ENCODE measurements around the gene NAGPA.
"Not testable (repeated sequence)": the region's sequence is repeated elsewhere in the genome, so short reads cannot be mapped to it uniquely, and the experiment has no call there.

Gene NAGPA

DNA sequence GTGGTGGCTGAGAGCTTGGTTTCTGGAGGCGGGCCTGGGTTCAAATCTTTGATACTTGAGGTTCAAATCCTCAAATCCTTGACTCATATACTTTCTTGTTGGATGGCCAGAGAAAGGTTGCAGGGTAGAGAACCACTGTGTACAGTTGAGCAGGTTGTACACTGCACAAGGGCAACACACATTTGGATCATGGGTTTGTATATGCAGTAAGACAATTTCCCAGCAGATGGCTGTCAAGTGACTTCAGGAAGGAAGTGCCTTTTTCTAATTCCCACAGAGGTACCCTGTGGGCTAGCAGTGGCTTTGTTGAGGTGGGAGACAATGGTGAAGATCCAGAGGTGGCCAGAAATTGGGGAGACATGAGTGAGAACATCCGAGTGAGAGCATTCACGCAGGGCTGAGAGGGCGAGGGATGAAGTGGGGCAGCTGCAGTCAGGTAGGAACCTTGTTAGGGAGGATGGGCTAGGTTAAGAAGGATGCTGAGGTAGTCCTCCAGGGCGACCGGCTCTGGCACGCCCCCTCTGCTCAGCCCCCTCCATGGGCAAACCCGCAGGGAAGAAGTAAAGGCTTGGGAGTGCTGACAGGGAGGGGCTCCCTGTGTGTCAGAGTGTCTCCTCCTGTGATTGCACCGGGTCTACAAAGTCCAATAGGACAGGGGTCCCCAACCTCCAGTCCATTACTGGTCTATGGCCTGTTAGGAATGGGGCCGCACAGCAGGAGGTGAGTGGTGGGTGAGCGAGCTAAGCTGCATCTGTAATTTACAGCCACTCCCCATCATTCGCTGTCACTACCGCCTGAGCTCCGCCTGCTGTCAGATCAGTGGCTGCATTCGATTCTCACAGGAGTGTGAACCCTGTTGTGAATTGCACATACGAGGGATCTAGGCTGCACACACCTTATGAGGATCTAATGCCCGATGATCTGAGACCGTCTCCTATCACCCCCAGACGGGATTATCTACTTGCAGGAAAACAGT, 29.3 kb upstream of the NAGPA start:
- no peak for DNase-seq (ENCODE audit: low read depth in 2 of 3, low spot score in 2 of 3)

DNA sequence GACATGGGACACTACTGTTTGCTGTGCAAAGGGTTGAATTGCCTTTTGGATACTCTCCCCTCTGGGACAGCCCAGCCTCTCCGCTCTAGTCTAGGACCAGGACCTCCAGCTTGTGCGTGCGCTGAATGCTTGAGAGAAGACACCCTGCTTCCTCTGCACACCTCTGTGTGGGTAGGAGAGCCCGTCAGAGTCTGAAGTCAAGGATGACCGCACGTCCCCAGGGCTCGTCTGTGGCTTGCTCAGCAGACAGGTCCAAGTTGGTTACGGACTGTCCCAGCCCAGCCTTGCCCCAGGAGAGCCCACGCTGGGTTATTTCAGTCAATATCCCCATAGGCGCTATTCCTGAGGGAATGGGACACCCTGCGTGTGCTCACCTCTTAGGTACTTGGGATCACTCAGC, 28.3 kb upstream of the NAGPA start:
- DNase-seq (ENCODE audit: low read depth in 2 of 3, low spot score in 2 of 3) = no peak

DNA sequence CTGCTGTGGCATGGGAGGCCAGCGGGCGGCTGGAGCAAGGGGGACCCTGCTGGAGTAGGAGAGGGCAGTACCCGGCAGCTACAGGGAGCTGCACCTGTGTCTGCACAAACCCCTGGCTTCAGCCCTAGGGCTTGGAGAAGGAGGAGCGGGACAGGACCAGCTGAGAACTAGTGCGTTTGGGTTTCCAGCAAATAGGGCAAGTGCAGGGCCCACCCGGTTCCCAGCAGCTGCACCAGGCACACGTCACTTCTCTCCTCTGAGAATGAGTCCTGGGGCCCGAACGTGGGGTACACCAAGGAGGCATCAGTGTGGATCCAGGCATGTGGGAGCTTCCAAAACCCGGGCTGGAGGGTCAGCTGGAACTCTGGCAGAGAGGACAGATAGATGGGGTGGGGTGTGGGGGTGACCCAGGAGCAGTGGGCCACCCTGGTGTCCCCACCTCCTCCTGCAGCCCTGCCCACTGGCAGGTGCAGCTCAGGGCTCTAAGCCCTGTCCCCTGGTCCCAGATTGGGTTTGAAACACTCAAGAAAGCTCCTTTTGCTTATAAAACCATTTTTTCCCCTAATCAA, 26.4 kb upstream of the NAGPA start:
- DNase-seq (ENCODE audit: low read depth in 2 of 3, low spot score in 2 of 3) = no peak

DNA sequence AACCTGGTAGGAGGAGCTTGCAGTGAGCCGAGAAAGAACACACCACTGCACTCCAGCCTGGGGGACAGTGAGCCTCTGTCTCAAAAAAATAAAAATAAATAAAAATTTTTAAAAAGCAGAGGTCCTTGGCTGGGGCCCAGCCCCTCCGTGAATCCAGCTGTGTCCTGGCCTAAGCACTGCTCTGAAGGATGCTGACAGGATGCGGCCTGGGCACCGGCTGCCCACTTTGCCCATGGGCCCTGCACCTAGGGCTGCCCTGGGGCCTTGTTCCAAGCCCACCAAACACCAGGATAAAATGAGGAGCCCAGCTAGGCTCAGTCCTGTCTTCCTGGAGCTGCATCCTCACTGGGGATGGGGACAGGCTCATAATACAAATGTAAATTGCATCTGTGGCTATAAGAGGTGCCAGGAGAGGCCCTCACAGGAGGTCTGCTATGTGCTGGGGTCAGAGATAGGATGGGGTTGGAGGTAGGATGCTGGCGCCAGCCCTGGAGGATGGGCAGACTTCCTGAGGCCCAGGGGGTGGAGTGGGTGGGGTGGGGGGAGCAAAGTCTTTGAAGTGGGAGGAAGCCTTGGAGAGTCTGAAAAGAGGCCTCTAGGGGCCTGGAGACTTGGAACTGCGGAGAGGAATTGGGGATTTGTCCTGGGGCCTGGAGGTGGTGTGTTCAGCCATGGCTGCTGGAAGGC, 25.8 kb upstream of the NAGPA start:
- DNase-seq (ENCODE audit: low read depth in 2 of 3, low spot score in 2 of 3) = no peak

DNA sequence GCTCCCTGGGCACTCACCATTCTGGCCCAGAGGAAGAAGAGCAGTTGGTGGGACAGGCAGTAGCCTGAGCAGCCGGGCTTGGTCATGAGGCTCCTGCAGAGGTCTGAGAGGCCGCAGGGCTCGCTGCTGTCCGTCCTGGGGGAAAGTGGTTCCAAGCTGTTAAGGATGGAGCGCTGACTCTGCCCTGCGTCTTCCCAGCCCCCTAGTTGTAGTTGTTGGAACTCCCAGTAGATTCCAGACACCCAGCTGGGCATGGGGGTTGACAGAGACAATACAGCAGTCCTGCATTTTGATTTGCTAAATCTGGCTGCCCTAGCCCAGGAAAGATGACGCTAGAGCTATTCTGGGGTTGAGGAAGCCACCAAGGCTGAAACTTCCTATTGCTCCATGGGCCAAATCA, 24.7 kb upstream of the NAGPA start:
- DNase-seq (ENCODE audit: low read depth in 2 of 3, low spot score in 2 of 3) = no peak

DNA sequence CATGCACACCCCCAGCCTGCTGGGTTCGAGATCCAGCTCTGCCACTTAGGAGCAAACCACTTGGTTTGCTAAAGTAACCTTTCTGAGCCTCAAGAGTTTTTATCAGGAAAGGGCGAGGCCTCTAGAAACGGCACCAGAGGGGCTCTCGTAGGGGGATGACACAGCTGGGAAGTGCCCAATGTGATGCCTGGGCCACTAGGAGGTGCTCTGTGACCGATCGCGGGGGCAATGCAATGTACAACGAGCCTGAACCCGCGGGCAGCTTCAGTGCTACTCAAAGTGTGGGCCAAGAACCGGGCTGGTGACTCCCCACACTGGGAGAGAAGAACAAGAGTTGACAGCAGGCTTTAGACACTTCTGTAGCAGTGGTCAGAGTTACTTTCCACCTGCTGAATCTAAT, 22.6 kb upstream of the NAGPA start:
- no peak for DNase-seq (ENCODE audit: low read depth in 2 of 3, low spot score in 2 of 3)

DNA sequence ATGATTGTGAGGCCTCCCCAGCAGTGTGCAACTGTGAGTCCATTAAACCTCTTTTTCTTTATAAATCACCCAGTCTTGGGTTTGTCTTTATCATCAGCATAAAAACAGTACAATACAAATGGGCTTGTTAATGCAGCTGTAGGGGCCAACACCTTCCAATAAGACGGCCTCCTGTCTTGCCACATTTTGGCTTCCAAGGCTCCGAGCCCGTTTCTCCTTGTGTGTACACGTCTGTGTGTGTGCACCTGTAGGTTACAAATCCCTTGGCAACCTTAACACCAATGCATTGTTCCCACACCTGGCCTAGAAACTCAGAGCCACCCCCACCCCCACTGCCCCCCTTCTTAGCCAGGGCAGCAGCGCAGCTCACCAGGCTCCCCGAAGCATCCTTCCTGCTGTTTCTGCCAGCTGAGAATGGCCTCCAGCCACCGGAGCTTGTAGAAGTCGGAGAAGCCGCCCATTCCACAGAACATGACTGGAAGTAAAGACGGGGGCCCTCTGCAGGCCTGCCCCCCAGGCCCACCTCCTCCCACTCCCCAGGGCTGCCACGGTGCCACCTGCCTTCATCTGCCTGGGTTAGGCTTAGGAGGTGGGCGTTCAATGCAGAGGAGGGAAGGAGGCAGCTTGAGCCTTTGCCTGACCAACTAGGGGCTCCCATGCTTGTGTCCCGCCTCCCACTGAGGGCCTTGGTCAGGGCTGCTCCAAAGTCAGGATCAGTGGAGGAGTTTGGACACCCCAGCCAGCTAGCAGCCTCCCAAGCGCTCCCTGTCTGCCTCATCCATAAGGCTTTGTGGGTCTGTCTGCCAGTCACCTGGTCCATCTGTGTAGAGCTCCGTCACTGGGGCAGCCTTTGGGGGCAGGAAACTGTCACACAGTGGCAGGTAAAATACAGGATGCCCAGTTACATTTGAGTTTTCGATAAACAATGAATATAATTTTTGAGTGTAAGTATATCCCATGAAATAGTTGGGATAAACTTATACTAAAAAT, 21.4 kb upstream of the NAGPA start:
- DNase-seq (ENCODE audit: low read depth in 2 of 3, low spot score in 2 of 3) = no peak

DNA sequence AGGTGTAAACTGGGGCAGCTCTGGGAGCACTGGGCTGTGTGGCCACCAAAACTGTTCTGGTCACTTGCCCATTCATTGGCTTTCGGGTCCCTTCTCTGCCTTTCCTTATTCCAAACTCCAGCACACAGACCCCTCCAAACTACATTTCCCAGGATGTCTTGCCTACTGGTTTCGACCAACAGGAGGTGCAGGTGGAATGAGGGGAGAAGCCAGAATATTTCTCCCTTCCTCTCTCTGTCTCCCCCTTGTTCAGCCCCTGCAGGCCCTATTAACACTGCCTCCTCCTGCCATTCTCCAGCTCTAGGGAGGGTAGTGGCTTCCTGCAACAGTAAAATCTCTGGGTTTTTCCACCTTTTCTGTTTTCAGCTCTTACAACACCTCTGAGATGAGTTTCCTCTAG, 13.2 kb upstream of the NAGPA start:
- no peak for DNase-seq (ENCODE audit: low read depth in 2 of 3, low spot score in 2 of 3)

DNA sequence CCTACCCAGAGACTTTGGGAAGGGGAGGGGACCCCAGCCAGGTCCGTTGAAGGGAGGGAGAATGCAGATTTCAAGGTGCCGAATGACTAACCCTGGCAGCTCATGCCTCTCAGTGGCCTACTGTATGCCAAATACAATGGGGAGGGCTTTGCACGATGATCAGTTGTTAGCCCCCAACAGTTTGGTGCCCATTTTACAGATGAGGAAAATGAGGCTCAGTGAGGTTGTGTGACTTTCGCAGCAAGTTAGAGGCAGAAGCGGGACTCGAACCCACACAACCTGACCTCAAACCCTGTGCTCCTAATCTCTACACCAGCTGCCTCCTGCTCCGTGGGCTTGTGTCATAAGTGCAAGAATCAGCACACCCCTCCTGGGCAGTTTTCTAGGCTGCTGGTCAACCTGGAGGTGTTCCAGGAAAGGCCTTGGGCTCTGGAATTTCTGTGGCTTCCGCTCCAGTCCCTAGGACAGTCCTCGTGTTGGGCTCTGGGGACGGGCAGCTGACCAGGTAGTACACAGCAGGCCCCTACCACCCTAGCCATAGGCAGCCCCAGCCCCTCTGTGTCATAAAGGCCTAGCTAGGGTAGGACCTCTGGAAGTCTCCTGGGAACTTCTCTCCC, 11.9 kb upstream of the NAGPA start:
- no peak for DNase-seq (ENCODE audit: low read depth in 2 of 3, low spot score in 2 of 3)

DNA sequence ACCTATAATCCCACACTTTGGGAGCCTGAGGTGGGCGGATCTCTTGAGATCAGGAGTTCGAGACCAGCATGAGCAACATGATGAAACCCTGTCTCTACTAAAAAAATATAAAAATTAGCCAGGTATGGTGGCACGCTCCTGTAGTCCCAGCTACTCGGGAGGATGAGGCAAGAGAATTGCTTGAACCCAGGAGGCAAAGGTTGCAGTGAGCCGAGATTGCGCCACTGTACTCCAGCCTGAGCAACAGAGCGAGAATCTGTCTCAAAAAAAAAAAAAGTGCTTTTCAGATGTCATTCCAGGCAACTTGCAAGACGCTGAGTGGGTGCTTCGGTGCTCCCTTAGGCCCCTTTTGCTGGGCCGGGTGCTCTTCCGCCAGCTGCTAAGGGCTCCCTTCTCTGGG, 10.8 kb upstream of the NAGPA start:
- not testable (repeated sequence) for DNase-seq (ENCODE audit: low read depth in 2 of 3, low spot score in 2 of 3)

DNA sequence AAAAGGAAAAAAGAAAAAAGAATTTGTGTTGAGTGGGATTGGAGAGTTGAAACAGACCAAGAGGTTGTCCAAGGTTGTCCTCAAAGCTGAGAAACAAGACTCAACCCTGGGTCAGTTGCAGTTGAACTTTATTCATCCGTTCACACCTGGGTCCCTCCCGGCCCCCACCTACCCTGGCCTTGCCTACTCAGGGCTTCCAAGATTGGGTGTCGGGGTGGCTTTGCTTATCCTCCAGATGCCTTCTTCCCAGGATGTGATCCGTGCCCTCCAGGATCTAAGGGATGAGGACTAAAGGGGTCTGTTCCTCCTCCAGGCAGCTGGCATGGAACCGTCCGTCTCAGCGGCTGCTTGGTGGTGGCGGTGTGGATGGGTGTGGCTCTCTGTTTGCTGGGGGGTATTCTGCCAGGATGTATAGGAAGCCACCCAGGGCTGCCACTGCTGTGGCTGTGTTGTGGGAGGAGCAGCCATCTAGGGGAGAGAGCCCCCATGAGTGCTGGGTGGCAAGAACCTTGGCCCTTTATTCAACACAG, 10.3 kb upstream of the NAGPA start:
- no peak for DNase-seq (ENCODE audit: low read depth in 2 of 3, low spot score in 2 of 3)

DNA sequence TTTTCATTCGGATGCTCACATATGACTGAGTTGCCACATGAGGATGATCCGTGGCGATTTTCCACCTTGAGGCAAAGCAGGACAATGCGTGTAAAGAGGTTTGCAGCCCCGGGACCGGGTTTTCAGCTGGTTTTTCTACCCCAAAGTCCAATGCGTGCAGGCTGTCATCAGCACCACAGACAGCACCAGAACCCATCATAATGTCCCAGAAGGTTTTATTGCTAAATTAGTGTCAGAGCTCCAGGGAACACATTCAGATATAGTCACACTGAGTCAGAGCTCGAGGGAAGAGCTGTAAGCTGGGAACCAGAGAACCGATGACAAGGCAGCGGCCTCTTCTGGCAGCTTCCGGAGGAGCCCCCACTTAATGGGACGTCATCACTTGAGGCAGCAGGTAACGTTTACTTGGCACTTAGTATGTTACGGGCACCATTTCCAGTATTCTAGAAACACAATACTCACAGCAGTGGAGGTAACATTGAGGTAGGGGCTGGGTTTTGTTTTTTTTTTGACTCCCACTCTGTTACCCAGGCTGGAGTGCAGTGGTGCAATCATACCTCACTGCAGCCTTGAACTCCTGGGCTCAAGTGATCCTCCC, 8.9 kb upstream of the NAGPA start:
- no peak for DNase-seq (ENCODE audit: low read depth in 2 of 3, low spot score in 2 of 3)

DNA sequence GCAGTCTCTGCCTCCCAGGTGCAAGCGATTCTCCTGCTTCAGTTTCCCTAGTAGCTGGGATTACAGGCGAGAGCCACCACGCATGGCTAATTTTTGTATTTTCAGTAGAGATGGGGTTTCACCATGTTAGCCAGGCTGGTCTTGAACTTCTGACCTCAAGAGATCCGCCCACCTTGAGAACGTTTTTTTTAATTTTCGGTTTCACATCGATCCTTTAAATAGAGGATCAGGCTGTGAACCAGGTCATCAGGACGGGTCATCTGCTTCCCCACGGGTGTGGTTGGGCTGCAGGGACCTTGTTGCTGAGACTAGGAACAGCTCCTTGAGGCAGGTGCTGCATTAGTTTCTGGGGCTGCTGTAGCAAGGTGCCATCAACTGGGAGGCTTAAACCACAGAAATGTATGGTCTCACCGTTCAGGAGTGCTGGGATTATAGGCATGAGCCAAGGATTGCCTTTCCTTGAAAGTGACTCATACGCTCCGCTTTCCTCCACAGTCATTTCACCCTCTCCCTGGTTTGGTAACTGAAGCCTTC, 7.9 kb upstream of the NAGPA start:
- DNase-seq (ENCODE audit: low read depth in 2 of 3, low spot score in 2 of 3) = no peak

DNA sequence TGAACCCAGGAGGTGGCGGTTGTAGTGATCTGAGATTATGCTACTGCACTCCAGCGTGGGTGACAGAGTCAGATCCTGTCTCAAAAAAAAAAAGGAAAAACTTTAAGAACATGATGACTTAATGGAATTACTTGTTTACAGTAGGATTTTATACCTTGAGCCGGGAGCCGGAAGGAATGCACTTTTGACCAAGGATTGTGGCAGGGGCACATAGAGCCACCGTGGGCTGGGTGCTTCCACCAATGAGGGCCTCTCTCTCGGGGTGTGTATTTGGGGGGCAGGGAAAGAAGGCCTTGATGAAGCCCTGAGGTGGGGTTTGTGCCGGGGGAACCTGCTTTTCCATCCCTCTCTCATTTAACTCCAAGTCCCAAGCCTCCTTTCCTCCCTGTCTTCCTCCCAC, 6.7 kb upstream of the NAGPA start:
- no peak for DNase-seq (ENCODE audit: low read depth in 2 of 3, low spot score in 2 of 3)

DNA sequence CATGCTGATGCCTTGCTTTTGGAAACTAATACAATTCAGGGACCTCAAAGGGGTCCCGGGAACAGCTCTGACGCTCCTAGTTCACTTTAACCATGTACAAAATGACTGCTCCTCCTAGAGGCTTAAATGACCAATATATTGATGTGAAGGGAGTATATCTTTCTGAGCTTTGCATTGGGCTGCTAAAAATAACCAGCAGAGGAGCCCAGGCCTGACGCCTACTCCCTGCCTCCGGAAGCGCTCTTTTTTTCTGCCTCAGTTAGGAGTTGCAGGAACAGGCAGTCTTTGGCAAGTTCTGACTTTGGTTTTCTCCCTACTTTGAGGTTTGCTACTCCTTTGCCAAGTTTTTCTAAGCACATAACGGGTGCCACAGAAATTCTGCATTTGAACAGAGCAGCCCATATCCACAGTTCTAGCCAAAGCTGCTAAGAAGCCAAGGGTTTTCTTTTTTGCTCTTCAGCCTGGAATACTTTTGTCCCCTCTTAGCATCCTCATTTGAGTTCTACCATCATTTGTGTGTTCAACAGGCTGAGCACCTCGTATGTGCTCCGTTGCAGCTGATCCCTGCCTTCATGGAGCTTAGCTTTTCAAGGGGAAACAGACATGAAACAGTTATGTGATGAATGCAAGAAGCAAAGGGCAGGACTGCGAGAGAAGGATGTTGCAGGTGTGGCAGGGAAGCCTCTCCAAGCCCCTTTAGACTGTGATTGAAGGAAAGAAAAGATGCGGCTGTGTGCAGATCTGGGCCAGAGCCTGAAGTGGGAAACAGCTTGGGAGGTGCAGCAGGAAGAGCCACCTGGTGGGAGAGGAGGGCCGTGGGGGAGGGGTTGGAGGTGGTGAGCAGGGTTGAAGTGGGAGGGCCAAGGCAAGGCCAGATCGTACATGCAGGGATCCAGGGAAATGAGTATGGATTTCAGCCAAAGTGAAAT, 2.8 kb upstream of the NAGPA start:
- DNase-seq (ENCODE audit: low read depth in 2 of 3, low spot score in 2 of 3) = no peak

DNA sequence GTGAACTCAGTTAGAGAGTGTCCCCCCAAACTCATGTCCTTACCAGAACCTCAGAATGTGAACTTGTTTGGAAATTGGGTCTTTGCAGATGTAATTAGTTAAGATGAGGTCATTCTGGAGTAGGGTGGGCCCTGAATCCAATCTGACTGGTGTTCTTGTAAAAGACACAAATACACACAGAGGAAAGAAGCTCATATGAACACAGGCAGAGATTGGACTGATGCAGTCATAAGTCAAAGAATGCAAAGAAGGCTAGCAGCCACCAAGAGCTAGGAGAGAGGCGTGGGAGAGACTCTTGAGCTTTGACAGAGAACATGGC, 2.1 kb upstream of the NAGPA start:
- DNase-seq (ENCODE audit: low read depth in 2 of 3, low spot score in 2 of 3) = no peak

DNA sequence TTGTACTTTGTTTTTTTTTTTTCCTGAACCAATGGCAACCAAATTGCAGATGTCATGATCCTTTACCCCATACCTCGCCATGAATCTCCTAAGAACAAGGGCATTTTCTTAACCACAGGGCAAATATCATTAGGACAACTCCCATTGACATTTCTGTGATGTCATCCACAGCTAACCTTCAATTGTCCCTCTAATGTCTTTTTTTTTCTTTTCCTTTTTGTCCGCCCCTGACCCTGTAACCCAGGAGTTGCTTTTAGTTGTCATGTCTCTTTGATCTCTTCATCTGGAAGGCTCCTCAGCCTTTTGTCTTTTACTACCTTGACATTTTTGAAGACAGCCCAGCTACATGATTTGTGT, 410 bp upstream of the NAGPA start:
- no peak for DNase-seq (ENCODE audit: low read depth in 2 of 3, low spot score in 2 of 3)

DNA sequence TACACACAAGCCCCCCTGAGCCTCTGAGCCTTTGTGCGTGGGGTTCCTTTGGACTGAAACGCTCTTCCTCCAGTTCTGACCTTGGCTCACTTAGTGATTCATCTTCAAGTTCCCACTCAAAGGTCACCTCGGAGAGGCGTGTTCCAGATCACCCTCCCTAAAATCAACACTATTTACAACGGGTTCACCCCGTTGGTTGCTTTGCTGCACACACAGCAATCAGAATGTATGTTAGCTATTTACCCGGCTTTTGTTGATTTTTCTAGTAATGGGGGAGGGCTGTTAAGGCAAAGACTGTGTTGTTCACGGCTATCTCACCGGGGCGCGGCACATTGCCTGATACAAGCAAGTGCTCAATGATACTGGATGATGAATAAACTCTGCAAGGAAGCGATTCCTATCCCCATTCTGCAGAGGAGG, 977 bp downstream of the NAGPA start:
- DNase-seq (ENCODE audit: low read depth in 2 of 3, low spot score in 2 of 3) = no peak

DNA sequence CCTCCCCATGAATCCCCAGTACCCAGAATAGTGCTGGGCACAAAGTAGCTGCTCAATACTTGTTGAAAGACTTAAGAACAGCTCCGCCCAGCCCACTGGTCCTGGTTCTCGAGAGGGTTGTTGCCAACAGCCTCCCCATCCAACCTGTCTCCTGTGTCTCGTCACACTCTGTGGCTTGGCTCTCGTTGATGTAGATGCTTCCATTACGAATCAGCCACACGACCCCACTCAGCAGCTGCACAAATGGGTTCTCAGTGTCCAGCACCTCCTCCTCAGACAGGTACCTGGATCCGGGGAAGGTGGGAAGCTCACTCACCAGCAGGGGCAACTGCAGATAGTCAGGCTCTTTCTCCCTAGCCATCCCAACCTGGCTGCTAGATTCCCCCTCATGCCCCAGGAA, 2.1 kb downstream of the NAGPA start:
- no peak for DNase-seq (ENCODE audit: low read depth in 2 of 3, low spot score in 2 of 3)
